ENCODE results near the gene SP100.
"Not testable (repeated sequence)": the region's sequence is repeated elsewhere in the genome, so short reads cannot be mapped to it uniquely, and the experiment has no call there.

SP100 gene

GRCh38 chr2:230419181-230419580, 3.2 kb downstream of the SP100 start:
- no peak for DNase-seq

GRCh38 chr2:230422149-230422548, 6.1 kb downstream of the SP100 start:
- no peak for DNase-seq

GRCh38 chr2:230423851-230424458, 8.0 kb downstream of the SP100 start:
- no peak for DNase-seq

GRCh38 chr2:230425377-230425776, 9.4 kb downstream of the SP100 start:
- no peak for DNase-seq

- no peak for DNase-seq
These were observed 13.5 kb downstream of the SP100 start for GRCh38 chr2:230429513-230429912.

DNA sequence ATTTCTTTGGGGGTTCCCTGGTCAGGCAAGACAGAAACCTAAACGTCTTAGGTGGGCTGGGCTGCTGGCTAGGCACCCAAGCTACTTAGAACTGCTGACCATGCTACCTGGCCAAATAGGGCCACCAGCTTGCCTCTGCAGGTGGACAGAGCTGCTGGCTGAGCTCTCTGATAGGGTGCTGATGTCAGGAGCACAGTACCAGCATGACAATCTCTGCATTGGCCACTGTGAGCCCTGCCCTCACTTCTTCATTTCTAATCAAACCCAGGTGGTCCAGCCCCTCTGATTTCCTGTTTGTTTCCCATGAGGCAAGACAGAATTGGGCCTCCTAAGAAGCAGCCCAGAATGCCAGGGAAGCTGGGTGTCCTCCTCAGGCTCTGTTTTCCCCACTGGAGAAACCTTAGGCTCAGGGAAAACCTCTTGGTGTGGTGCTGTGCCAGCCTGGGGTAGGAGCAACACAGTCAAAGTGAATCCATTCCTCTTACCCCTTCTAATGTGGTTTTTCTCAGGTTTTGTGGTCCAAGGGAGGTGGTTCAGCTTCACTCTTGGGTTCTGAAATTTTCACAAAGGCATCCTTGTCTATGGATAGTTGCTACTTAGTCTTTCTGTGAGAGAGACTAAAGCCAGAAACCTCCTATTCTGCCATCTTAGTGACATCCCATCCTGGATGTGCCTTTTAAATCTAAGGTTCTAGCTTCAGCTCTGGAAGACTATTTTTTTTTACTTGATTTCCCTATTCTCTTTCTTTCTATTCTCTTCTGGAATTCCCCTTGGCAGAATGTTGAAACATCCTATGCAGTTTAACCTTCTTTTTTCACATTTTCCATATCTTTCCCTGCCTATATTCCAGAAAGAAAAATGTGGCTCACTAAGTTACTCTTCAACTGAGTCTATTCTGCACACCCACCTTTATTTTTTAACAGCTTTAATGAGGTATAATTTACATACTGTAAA, 15.2 kb downstream of the SP100 start:
- DNase-seq = no peak

GRCh38 chr2:230434677-230435324, 18.8 kb downstream of the SP100 start:
- DNase-seq = peak in 2 of 4 experiments; percentile 74 to 76

GRCh38 chr2:230435431-230435830, 19.4 kb downstream of the SP100 start:
- DNase-seq = no peak

DNA sequence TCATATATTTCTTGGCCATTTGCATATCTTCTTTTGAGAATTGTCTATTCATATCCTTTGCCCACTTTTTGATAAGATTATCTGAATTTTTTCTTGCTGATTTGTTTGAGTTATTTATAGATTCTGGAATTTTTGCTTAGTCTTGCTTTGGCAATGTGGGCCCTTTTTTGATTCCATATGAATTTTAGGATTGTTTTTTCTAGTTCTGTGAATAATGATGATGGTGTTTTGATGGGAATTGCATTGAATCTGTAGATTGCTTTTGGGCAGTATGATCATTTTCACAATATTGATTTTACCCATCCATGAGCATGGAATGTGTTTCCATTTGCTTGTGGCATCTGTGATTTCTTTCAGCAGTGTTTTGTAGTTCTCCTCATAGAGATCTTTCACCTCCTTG, 23.1 kb downstream of the SP100 start:
- DNase-seq = not testable (repeated sequence)

DNA sequence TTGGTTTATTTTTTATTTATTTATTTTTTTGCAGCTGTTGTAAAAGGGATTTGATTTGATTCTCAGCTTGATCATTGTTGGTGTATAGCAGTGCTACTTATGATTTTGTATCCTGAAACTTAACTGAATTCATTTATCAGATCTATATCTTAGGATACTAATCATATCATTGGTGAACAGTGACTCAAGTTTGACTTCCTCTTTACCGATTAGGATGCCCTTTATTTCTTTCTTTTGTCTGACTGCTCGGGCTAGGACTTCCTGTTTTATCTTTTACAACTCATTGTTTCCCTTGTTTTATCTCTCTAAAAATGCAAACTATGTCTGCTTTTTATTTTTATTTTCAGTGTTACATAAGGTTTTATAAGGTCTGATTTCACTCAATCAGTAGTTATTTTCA, 23.6 kb downstream of the SP100 start:
- peak in 2 of 4 experiments; percentile 61 to 65 for DNase-seq

GRCh38 chr2:230441227-230441897, 25.4 kb downstream of the SP100 start:
- peak in 3 of 4 experiments; percentile 29 to 44 (median 34) for DNase-seq

DNA sequence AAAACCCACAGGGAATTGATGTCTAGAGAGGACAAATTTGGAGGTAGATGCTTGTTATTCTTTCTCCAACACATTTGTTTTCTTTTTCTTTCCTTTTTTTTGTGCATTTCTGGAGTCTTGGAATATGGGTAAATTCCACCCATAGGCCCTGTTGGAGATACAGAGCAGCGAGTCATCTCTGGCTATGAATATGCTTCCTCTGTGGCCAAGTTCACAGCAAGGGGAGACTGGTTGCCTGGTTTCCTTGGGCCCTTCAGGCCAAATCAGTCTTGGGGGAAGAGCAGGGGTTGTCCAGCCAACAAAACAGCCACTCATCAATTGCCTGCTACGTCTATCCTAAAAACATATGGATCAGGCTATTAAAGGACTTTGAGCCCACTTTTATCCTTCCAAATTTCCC, 27.5 kb downstream of the SP100 start:
- DNase-seq = no peak

DNA sequence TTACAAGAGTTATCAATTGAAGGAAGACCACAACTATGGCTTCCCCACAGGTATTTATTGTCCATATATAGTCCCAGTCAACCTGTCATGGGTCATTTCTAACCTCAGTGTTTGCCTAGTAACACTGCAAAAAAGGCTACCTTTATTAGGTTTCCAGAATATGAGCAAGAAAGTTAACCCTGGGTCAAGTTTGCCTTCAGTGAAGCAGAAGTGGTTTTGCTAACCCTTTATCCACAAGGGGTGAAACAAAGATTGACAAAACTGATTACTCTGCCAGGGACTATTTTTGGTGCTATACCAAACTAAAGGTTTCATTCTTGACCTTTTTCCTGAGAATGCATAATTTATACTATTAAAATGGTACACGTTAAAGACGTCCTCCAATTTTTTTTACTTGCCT, 28.8 kb downstream of the SP100 start:
- DNase-seq = no peak

- DNase-seq = no peak
These were observed 31.0 kb downstream of the SP100 start for GRCh38 chr2:230447036-230447435.

GRCh38 chr2:230447455-230448451, 31.8 kb downstream of the SP100 start:
- DNase-seq = peak in 2 of 4 experiments; percentile 35 to 40

DNA sequence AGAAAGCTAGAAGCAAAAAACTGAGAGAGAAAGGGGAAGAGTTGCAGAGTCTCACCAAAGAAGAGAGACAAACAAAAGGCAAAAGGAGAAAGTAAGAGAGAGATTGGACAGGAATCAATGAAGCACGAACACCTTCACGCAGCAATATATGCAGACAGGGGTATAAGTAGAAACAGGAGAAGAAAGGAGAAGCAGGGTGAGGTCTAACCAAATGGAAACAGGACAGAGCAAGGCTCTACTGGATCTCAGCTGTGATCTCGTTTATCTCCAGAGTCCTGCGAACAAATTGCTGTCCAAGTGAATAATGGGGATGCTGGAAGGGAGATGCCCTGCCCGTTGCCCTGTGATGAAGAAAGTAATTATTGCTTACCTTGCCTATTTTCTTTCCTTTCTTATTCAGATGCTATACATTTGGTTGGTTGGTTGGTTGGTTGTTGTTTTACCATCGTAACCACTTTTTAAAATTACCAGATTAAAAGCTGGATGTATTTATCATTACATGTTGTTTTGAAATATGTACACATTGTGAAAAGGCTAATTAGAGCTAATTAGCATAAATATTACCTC, 34.0 kb downstream of the SP100 start:
- no peak for DNase-seq

DNA sequence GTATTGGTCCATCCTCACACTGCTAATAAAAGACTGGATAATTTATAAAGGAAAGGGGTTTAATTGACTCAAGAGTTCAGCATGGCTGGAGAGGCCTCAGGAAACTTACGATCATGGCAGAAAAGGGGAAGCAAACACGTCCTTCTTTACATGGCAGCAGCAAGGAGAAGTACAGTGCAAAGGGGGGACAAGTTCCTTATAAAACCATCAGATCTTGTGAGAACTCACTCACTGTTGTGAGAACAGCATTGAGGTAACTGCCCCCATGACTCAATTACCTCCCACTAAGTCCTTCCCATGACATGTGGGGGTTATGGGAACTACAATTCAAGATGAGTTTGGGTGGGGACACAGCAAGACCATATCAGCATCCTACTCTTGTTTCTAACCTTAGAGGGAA, 37.0 kb downstream of the SP100 start:
- peak; percentile 28 to 72 (median 44) for DNase-seq

DNA sequence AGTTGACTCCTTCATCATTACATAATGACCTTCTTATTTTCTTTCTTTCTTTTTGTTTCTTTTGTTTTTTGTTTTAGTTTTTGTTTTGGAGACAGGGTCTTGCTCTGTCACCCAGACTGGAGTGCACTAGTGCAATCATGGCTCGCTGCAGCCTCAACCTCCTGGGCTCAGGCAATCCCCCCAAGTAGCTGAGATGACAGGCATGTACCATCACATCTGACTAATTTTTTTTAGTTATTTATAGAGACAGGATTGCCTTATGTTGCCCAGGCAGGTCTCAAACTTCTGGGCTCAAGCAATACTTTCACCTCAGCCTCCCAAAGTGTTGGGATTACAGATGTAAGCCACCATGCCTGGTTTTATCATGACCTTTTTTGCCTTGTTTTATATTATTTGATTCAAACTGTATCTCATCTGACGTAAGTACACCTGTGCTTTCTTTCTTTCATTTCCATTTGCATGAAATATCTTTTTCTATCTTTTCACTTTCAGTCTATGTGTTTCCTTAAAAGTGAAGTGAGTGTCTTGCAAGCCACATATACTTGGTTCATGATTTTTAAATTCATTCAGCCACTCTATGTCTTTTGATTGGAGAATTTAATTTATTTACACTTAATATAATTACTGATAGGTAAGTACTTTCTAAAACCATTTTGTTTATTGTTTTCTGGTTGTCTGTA, 39.1 kb downstream of the SP100 start:
- DNase-seq = no peak

- peak; percentile 60 to 87 (median 80) for DNase-seq
These were observed 41.2 kb downstream of the SP100 start for GRCh38 chr2:230457073-230457768.

DNA sequence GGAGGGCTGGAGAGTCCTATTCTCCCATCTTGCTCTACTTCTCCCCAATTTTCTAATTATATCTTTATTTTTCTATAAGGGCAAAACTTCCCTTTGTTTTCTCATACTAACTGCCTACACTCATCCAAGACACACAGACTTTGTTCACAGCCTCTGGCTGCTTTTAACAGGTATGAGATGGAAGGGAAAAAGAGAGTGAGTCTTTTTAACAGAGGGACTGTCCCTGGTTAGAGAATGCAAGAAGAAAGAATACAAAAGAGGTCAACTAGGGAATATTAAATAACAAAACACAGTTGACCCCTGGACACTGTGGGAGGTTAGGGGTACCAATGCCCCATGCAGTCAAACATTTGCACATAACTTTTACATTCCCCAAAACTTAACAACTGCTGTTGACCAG, 41.8 kb downstream of the SP100 start:
- DNase-seq = no peak
